SU-DHL-6 (cell line): ENCODE data around the gene UQCC5.

Experiments used
- H2AFZ ChIP-seq: fragments of 200-600 bp; sonication (generic); 2 replicates; pipeline ENCODE4 v1.6.1; 2014; ENCODE audit warnings: low read depth, mild to moderate bottlenecking, moderate library complexity, mixed read lengths, antibody characterized with exemption, low read length; ENCODE audit not compliant: severe bottlenecking
- H3F3A ChIP-seq: fragments of 200-600 bp; shearing (Covaris generic); 2 replicates; pipeline ENCODE4 v1.6.0; 2016; ENCODE audit warnings: antibody characterized with exemption, mild to moderate bottlenecking; ENCODE audit not compliant: insufficient read depth
- H3K27ac ChIP-seq: fragments of 200-600 bp; sonication (generic); 2 replicates; pipeline ENCODE4 v1.5.1; 2016; ENCODE audit warnings: low read depth, mild to moderate bottlenecking, low read length, moderate library complexity, mixed read lengths
- H3K27me3 ChIP-seq: fragments of 200-600 bp; sonication (generic), shearing (Covaris generic); 2 replicates; pipeline ENCODE4 v1.6.0; 2014; ENCODE audit warnings: mild to moderate bottlenecking, low read length
- H3K36me3 ChIP-seq: fragments of 200-600 bp; sonication (generic); 2 replicates; pipeline ENCODE4 v1.6.1; 2014; ENCODE audit warnings: mild to moderate bottlenecking, low read length, mixed read lengths
- H3K4me2 ChIP-seq: fragments of 300-600, 200-600 bp; shearing (Covaris generic), sonication (generic); 2 replicates; pipeline ENCODE4 v1.6.0; 2014; ENCODE audit warnings: low read length, low read depth, mild to moderate bottlenecking; ENCODE audit not compliant: poor library complexity, severe bottlenecking
- H3K4me3 ChIP-seq: fragments of 200-600 bp; sonication (generic); 2 replicates; pipeline ENCODE4 v1.5.1; 2014; ENCODE audit warnings: antibody characterized with exemption, low read length, mild to moderate bottlenecking, mixed read lengths; ENCODE audit not compliant: insufficient read depth, poor library complexity, severe bottlenecking
- H3K79me2 ChIP-seq: fragments of 200-600 bp; sonication (generic); 2 replicates; pipeline ENCODE4 v1.6.1; 2014; ENCODE audit warnings: mild to moderate bottlenecking, low read length, moderate library complexity; ENCODE audit not compliant: insufficient read depth
- H3K9ac ChIP-seq: fragments of 200-600 bp; sonication (generic); 2 replicates; pipeline ENCODE4 v1.7.0; 2014; ENCODE audit warnings: mild to moderate bottlenecking, low read length
- H3K9me2 ChIP-seq: fragments of 200-600 bp; sonication (generic); replicated peaks from 2 replicates; pipeline ENCODE4 v1.6.1; 2014; ENCODE audit warnings: low read length; ENCODE audit not compliant: insufficient read depth
- H3K9me3 ChIP-seq: fragments of 200-600 bp; sonication (generic); 2 replicates; pipeline ENCODE4 v1.6.1; 2014; ENCODE audit warnings: low read length, mixed read lengths; ENCODE audit not compliant: insufficient read depth
- H4K20me1 ChIP-seq: fragments of 200-600 bp; sonication (generic); 2 replicates; pipeline ENCODE4 v1.6.1; 2014; ENCODE audit warnings: low read depth, mild to moderate bottlenecking, antibody characterized with exemption, low read length, moderate library complexity, mixed read lengths
- CTCF ChIP-seq: fragments of 200-600 bp; sonication (generic); IDR thresholded peaks from one replicate; pipeline ENCODE4 v1.5.1; 2017; ENCODE audit warnings: antibody characterized with exemption, mild to moderate bottlenecking, low read length, moderate library complexity; ENCODE audit not compliant: insufficient read depth, poor library complexity, severe bottlenecking
- EZH2phosphoT487 ChIP-seq: fragments of 200-600 bp; sonication (generic), shearing (Covaris generic); conservative IDR thresholded peaks from 2 replicates; pipeline ENCODE4 v1.6.1; 2018; ENCODE audit warnings: mild to moderate bottlenecking, antibody characterized with exemption, low read length, moderate library complexity, mixed read lengths

UQCC5 gene

GRCh38 chr3:52532517-52532837 is 3.9 kb upstream of the UQCC5 start:
- Histone ChIP-seq H3K27me3 (no peaks in the 10 kb centered on the region), H3K4me2 (peak overlapping the region; percentile 93), H2AFZ (no peak overlapping the region), H4K20me1 (peaks cover 9% of the 10 kb centered on the region; the same call in 1 of the 2 replicates), H3K4me3 (peak overlapping the region; percentile 82), H3K27ac (peak overlapping the region; percentile 64), H3K9me2 (no peaks in the 10 kb centered on the region), H3F3A (peaks cover 21% of the 10 kb centered on the region), H3K36me3 (0 out of 2 replicates have a peak, but pooled peaks cover 4% of the 10 kb centered on the region), H3K79me2 (peaks cover 56% of the 10 kb centered on the region), H3K9me3 (no peaks in the 10 kb centered on the region), H3K9ac (peak overlapping the region; percentile 93)
- TF ChIP-seq CTCF (no peak), EZH2phosphoT487 (no peak)

- H4K20me1 ChIP-seq: peaks cover 9% of the 10 kb centered on the region; the same call in 1 of the 2 replicates
- H3F3A ChIP-seq: peaks cover 21% of the 10 kb centered on the region
- TF ChIP-seq CTCF (no peak), EZH2phosphoT487 (no peak)
- H3K9me3 ChIP-seq: no peaks in the 10 kb centered on the region
- no peak overlapping the region for H2AFZ ChIP-seq
- H3K27me3 ChIP-seq: no peaks in the 10 kb centered on the region
- peak overlapping the region; percentile 64 for H3K27ac ChIP-seq
- H3K79me2 ChIP-seq: peaks cover 61% of the 10 kb centered on the region
- peak overlapping the region; percentile 82 for H3K4me3 ChIP-seq
- peak overlapping the region; percentile 93 for H3K4me2 ChIP-seq
- H3K9ac ChIP-seq: peak overlapping the region; percentile 93
- no peaks in the 10 kb centered on the region for H3K9me2 ChIP-seq
- H3K36me3 ChIP-seq: no peaks in the 10 kb centered on the region
These were observed 3.4 kb upstream of the UQCC5 start for GRCh38 chr3:52532838-52533622.

GRCh38 chr3:52533623-52534280 is 2.7 kb upstream of the UQCC5 start, which contains the start of gene NT5DC2:
NT5DC2 (minus strand) TSS chr3:52533857; CDS start chr3:52533737, 120 bp downstream.
- Histone ChIP-seq H3K36me3 (no peaks in the 10 kb centered on the region), H4K20me1 (peaks cover 9% of the 10 kb centered on the region; the same call in 1 of the 2 replicates), H3K27ac (peak within 1 kb of the TSS; percentile 83), H3F3A (peaks cover 21% of the 10 kb centered on the region), H3K27me3 (no peaks in the 10 kb centered on the region), H3K79me2 (peaks cover 68% of the 10 kb centered on the region), H3K4me3 (peak within 1 kb of the TSS; percentile 82), H3K4me2 (peak within 1 kb of the TSS; percentile 93), H2AFZ (peak within 1 kb of the TSS; percentile 25), H3K9me2 (no peaks in the 10 kb centered on the region), H3K9me3 (no peaks in the 10 kb centered on the region), H3K9ac (peak within 1 kb of the TSS; percentile 93)
- TF ChIP-seq CTCF: no peak
- no peak for TF ChIP-seq EZH2phosphoT487
